ENCODE results near the gene GDF9.

Gene GDF9

GRCh38 chr5:132821350-132821749, 44.9 kb downstream of the GDF9 start:
- DNase-seq (ENCODE audit: low read depth): no peak
- H3K4me3 ChIP-seq (ENCODE audit: low read length): no peak overlapping the region
- TF ChIP-seq CTCF (conservative IDR thresholded peaks at IDR 0.05; ENCODE audit: low read depth, low read length): no peak

GRCh38 chr5:132820162-132820754, 46.0 kb downstream of the GDF9 start:
- peak overlapping the region; percentile 38 for H3K4me3 ChIP-seq (ENCODE audit: low read length)
- TF ChIP-seq CTCF (conservative IDR thresholded peaks at IDR 0.05; ENCODE audit: low read depth, low read length): peak; percentile 94
- DNase-seq (ENCODE audit: low read depth): peak; percentile 76

GRCh38 chr5:132819468-132819867, 46.8 kb downstream of the GDF9 start:
- TF ChIP-seq CTCF (conservative IDR thresholded peaks at IDR 0.05; ENCODE audit: low read depth, low read length): no peak
- DNase-seq (ENCODE audit: low read depth): no peak
- H3K4me3 ChIP-seq (ENCODE audit: low read length): peak overlapping the region; percentile 38

- no peak for TF ChIP-seq CTCF (conservative IDR thresholded peaks at IDR 0.05; ENCODE audit: low read depth, low read length)
- H3K4me3 ChIP-seq (ENCODE audit: low read length): no peak overlapping the region
- no peak for DNase-seq (ENCODE audit: low read depth)
Measured at GRCh38 chr5:132817011-132817410, 49.3 kb downstream of the GDF9 start.

- H3K4me3 ChIP-seq (ENCODE audit: low read length): no peak overlapping the region
- no peak for DNase-seq (ENCODE audit: low read depth)
- TF ChIP-seq CTCF (conservative IDR thresholded peaks at IDR 0.05; ENCODE audit: low read depth, low read length): no peak
Measured at GRCh38 chr5:132816554-132816953, 49.7 kb downstream of the GDF9 start.

GRCh38 chr5:132816083-132816482, 50.2 kb downstream of the GDF9 start:
- no peak for DNase-seq (ENCODE audit: low read depth)
- no peak overlapping the region for H3K4me3 ChIP-seq (ENCODE audit: low read length)
- TF ChIP-seq CTCF (conservative IDR thresholded peaks at IDR 0.05; ENCODE audit: low read depth, low read length): no peak

GRCh38 chr5:132815454-132815853, 50.8 kb downstream of the GDF9 start:
- no peak overlapping the region for H3K4me3 ChIP-seq (ENCODE audit: low read length)
- no peak for TF ChIP-seq CTCF (conservative IDR thresholded peaks at IDR 0.05; ENCODE audit: low read depth, low read length)
- DNase-seq (ENCODE audit: low read depth): no peak

All from retinal pigment epithelial cell (primary cell).